ENCODE results near the gene PLCE1.
A peak's percentile ranks its signal among the peaks of the same experiment; 100 is the strongest.

PLCE1 gene

GRCh38 chr10:94025806-94026205, 32.1 kb downstream of the PLCE1 start:
- H3K27ac ChIP-seq, result no peak overlapping the region
- no peaks in the 10 kb centered on the region for H3K36me3 ChIP-seq (replicated peaks)
- DNase-seq, result no peak
- H3K4me3 ChIP-seq (ENCODE audit: low read depth, low read length), result no peak overlapping the region
- TF ChIP-seq, protein P1, sequence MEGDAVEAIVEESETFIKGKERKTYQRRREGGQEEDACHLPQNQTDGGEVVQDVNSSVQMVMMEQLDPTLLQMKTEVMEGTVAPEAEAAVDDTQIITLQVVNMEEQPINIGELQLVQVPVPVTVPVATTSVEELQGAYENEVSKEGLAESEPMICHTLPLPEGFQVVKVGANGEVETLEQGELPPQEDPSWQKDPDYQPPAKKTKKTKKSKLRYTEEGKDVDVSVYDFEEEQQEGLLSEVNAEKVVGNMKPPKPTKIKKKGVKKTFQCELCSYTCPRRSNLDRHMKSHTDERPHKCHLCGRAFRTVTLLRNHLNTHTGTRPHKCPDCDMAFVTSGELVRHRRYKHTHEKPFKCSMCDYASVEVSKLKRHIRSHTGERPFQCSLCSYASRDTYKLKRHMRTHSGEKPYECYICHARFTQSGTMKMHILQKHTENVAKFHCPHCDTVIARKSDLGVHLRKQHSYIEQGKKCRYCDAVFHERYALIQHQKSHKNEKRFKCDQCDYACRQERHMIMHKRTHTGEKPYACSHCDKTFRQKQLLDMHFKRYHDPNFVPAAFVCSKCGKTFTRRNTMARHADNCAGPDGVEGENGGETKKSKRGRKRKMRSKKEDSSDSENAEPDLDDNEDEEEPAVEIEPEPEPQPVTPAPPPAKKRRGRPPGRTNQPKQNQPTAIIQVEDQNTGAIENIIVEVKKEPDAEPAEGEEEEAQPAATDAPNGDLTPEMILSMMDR (IDR thresholded peaks at IDR 0.05; ENCODE audit: low read depth, low read length, missing control alignments), result no peak
- no peaks in the 10 kb centered on the region for H3K27me3 ChIP-seq (replicated peaks)
- in situ Hi-C loops (cut with HindIII; ENCODE audit: low pct_ligation_motif_present, low sequenced_read_pairs), result no loop called here

DNA sequence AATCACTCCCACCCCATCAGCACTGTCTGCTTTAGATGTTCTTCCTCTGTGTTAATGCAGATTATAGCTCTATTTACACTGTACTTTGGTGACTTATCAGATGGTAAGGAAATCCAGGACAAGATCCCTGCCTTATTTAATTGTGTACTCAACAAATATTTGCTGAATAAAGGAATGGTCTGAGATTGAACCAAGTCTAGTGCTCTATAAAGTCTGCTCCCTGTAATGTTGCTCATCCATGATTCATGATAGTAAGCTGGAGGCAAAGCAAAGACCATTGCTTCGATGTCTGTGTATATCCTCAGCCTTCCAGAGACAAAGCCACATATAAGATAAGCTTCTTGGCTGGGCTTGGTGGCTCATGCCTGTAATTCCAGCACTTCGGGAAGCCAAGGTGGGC, 33.5 kb downstream of the PLCE1 start:
- no peaks in the 10 kb centered on the region for H3K27me3 ChIP-seq (replicated peaks)
- TF ChIP-seq, protein P1 (IDR thresholded peaks at IDR 0.05; ENCODE audit: low read depth, low read length, missing control alignments), result no peak
- DNase-seq, result peak; percentile 54
- no peaks in the 10 kb centered on the region for H3K36me3 ChIP-seq (replicated peaks)
- H3K4me3 ChIP-seq (ENCODE audit: low read depth, low read length), result no peak overlapping the region
- H3K27ac ChIP-seq, result no peak overlapping the region
- in situ Hi-C loops (cut with HindIII; ENCODE audit: low pct_ligation_motif_present, low sequenced_read_pairs), result no loop called here

GRCh38 chr10:94029955-94030354, 36.2 kb downstream of the PLCE1 start:
- no peaks in the 10 kb centered on the region for H3K36me3 ChIP-seq (replicated peaks)
- in situ Hi-C loops (cut with HindIII; ENCODE audit: low pct_ligation_motif_present, low sequenced_read_pairs), result no loop called here
- no peak overlapping the region for H3K4me3 ChIP-seq (ENCODE audit: low read depth, low read length)
- H3K27me3 ChIP-seq (replicated peaks), result no peaks in the 10 kb centered on the region
- DNase-seq, result no peak
- TF ChIP-seq, protein P1 (IDR thresholded peaks at IDR 0.05; ENCODE audit: low read depth, low read length, missing control alignments), result no peak
- no peak overlapping the region for H3K27ac ChIP-seq

DNA sequence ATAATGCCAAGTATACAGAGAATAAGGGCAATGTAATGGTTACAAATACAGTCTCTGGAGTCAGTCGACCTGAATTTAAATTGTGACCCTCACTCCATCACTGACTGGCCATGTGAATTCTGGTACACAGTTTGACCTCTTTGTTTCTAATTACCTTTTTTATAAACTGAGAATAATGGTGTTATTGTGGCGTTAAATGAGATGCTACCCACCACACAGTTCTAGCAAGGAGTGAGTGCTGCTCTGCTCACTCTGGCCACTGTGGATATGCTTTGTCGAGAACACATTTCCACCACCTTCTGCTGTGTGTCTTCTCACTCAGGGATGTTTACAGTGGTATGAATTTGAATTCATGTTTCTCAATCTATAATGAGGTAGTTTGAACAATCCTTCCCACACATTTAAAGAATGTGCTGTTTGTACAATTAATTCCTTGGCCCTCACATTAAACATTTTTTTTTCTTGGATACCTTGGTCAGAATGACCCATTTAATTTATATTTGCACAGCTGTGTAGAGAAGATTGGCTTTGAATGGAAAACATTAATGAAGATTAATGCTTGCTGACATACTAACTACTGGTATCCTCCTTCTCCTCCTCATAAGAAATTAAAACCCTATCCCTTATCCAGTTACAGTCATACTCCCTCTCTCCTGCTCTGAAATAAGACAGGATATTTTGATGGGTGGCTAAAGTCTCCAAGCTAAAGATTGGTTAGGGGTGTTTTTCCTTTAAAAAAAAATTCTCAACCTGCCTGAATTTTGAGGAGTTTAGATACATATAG, 42.4 kb downstream of the PLCE1 start:
- Histone ChIP-seq H3K36me3 (replicated peaks) (no peaks in the 10 kb centered on the region), H3K27ac (no peak overlapping the region), H3K4me3 (ENCODE audit: low read depth, low read length) (no peak overlapping the region), H3K27me3 (replicated peaks) (no peaks in the 10 kb centered on the region)
- TF ChIP-seq, protein P1 (IDR thresholded peaks at IDR 0.05; ENCODE audit: low read depth, low read length, missing control alignments), result no peak
- no peak for DNase-seq
- in situ Hi-C loops (cut with HindIII; ENCODE audit: low pct_ligation_motif_present, low sequenced_read_pairs), result no loop called here

GRCh38 chr10:94036766-94037033, 43.0 kb downstream of the PLCE1 start:
- Histone ChIP-seq H3K4me3 (ENCODE audit: low read depth, low read length) (no peak overlapping the region), H3K27ac (no peak overlapping the region), H3K27me3 (replicated peaks) (no peaks in the 10 kb centered on the region), H3K36me3 (replicated peaks) (no peaks in the 10 kb centered on the region)
- TF ChIP-seq, protein P1 (IDR thresholded peaks at IDR 0.05; ENCODE audit: low read depth, low read length, missing control alignments), result no peak
- no peak for DNase-seq
- in situ Hi-C loops (cut with HindIII; ENCODE audit: low pct_ligation_motif_present, low sequenced_read_pairs), result no loop called here

DNA sequence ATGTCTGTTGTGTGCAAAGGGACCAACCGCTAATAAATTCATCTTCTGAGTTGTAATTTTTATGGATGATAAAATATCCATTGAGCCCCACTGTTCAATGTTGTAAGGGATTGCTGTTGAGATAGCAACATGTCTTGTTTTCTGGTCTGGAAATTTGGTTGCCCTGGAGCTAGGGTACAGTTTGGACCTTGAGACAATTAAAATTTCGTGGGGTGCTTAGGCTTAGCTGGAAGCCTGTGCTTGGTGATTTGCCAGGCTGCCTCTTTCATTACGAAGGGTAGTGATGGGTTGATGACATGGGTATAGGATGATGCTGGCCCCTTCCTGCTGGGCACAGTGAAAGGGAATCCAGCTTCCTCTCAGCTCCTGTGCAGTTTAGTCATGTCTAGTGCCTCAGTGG, 43.6 kb downstream of the PLCE1 start:
- Histone ChIP-seq H3K4me3 (ENCODE audit: low read depth, low read length) (no peak overlapping the region), H3K27me3 (replicated peaks) (no peaks in the 10 kb centered on the region), H3K27ac (peak overlapping the region; percentile 13), H3K36me3 (replicated peaks) (no peaks in the 10 kb centered on the region)
- TF ChIP-seq, protein P1 (IDR thresholded peaks at IDR 0.05; ENCODE audit: low read depth, low read length, missing control alignments), result no peak
- no peak for DNase-seq
- in situ Hi-C loops (cut with HindIII; ENCODE audit: low pct_ligation_motif_present, low sequenced_read_pairs), result no loop called here

All from brain microvascular endothelial cell (primary cell).